AG10803 (cell line): ENCODE measurements around the gene CIZ1.

ENCODE experiments used
- DNase-seq: peaks from one replicate; pipeline ENCODE4 v3.0.0; 2010; ENCODE audit warnings: low read depth
- H3K4me3 ChIP-seq: 2 replicates; pipeline ENCODE4 v1.5.1; 2011; ENCODE audit warnings: mild to moderate bottlenecking, low read length, control low read depth
- CTCF ChIP-seq: conservative IDR thresholded peaks from 2 replicates; pipeline ENCODE4 v1.5.1; 2011; ENCODE audit warnings: mild to moderate bottlenecking, low read length, control low read depth, inconsistent platforms

CIZ1 gene

GRCh38 chr9:128163523-128164306 lies 27.7 kb downstream of the CIZ1 start:
- TF ChIP-seq CTCF, result no peak
- H3K4me3 ChIP-seq, result no peak overlapping the region
- DNase-seq, result no peak

- no peak for DNase-seq
- H3K4me3 ChIP-seq, result no peak overlapping the region
- TF ChIP-seq CTCF, result no peak
Observed at GRCh38 chr9:128163027-128163515, 28.3 kb downstream of the CIZ1 start.

- TF ChIP-seq CTCF, result no peak
- no peak overlapping the region for H3K4me3 ChIP-seq
- peak; percentile 54 for DNase-seq
Observed at GRCh38 chr9:128162215-128163026, 29.0 kb downstream of the CIZ1 start.

GRCh38 chr9:128161215-128161902 lies 30.0 kb downstream of the CIZ1 start:
- H3K4me3 ChIP-seq, result no peak overlapping the region; the same call in 1 of the 2 replicates
- TF ChIP-seq CTCF, result no peak
- DNase-seq, result no peak

GRCh38 chr9:128160603-128160987 lies 30.8 kb downstream of the CIZ1 start:
- H3K4me3 ChIP-seq, result peak overlapping the region; percentile 81
- peak; percentile 13 for DNase-seq
- TF ChIP-seq CTCF, result no peak

- TF ChIP-seq CTCF, result no peak
- peak within 1 kb of the TSS; percentile 81 for H3K4me3 ChIP-seq
- peak; percentile 87 for DNase-seq
Observed at GRCh38 chr9:128159784-128160602, 31.4 kb downstream of the CIZ1 start, which contains the start of gene BBLN. Gene BBLN, plus strand, starts transcription at chr9:128160265. Its CDS starts 143 bp downstream, at chr9:128160408.
